H9 (cell line): ENCODE measurements around the gene TMEM235. TPM values are rescaled to one million over a fixed set of nuclear protein-coding genes. Genes with fewer than 3 reads are reported as not detected.

Experiments used
- DNase-seq: peaks from one replicate; pipeline ENCODE4 v3.0.0-alpha.2; 2017
- H2AFZ ChIP-seq: one replicate; pipeline ENCODE4 v1.6.1; 2013; ENCODE audit warnings: mild to moderate bottlenecking, low read length, control low read depth, moderate library complexity
- H2AK5ac ChIP-seq: 2 replicates; pipeline ENCODE4 v1.6.1; 2013; ENCODE audit warnings: low read length, control low read depth, mixed read lengths; ENCODE audit not compliant: insufficient read length
- H2BK120ac ChIP-seq: one replicate; pipeline ENCODE4 v1.6.1; 2013; ENCODE audit warnings: low read depth, mild to moderate bottlenecking, low read length, control low read depth, inconsistent platforms; ENCODE audit not compliant: poor library complexity, severe bottlenecking
- H2BK12ac ChIP-seq: 2 replicates; pipeline ENCODE4 v1.6.1; 2013; ENCODE audit warnings: low read length, control low read depth, mixed read lengths, low read depth; ENCODE audit not compliant: insufficient read length
- H2BK15ac ChIP-seq: 2 replicates; pipeline ENCODE4 v1.6.1; 2013; ENCODE audit warnings: low read depth, low read length, control low read depth
- H2BK20ac ChIP-seq: one replicate; pipeline ENCODE4 v1.6.1; 2013; ENCODE audit warnings: low read depth, mild to moderate bottlenecking, low read length, control low read depth, inconsistent platforms; ENCODE audit not compliant: poor library complexity, severe bottlenecking
- H2BK5ac ChIP-seq: 2 replicates; pipeline ENCODE4 v1.6.1; 2013; ENCODE audit warnings: low read length, control low read depth, mixed read lengths; ENCODE audit not compliant: insufficient read length
- H3K14ac ChIP-seq: 2 replicates; pipeline ENCODE4 v1.6.1; 2013; ENCODE audit warnings: low read length, control low read depth; ENCODE audit not compliant: insufficient read depth
- H3K18ac ChIP-seq: 2 replicates; pipeline ENCODE4 v1.6.1; 2013; ENCODE audit warnings: low read depth, mild to moderate bottlenecking, mixed read lengths, low read length, control low read depth; ENCODE audit not compliant: insufficient read length
- H3K23ac ChIP-seq: 2 replicates; pipeline ENCODE4 v1.6.1; 2013; ENCODE audit warnings: low read length, control low read depth, mixed read lengths, low read depth; ENCODE audit not compliant: insufficient read length
- H3K23me2 ChIP-seq: 2 replicates; pipeline ENCODE4 v1.6.1; 2013; ENCODE audit warnings: low read depth, mild to moderate bottlenecking, mixed read lengths, low read length, control low read depth; ENCODE audit not compliant: insufficient read length, poor library complexity, severe bottlenecking
- H3K27ac ChIP-seq: 2 replicates; pipeline ENCODE4 v1.5.1; 2013; ENCODE audit warnings: low read length, control low read depth, mixed read lengths, low read depth; ENCODE audit not compliant: insufficient read length
- H3K27me3 ChIP-seq: 2 replicates; pipeline ENCODE4 v1.6.1; 2013; ENCODE audit warnings: low read length, control low read depth, inconsistent platforms; ENCODE audit not compliant: insufficient read depth
- H3K4ac ChIP-seq: 2 replicates; pipeline ENCODE4 v1.6.1; 2013; ENCODE audit warnings: low read depth, mild to moderate bottlenecking, control low read depth, inconsistent platforms, low read length, moderate library complexity
- H3K4me1 ChIP-seq: 2 replicates; pipeline ENCODE4 v1.6.1; 2013; ENCODE audit warnings: low read length, control low read depth, inconsistent platforms; ENCODE audit not compliant: insufficient read depth
- H3K4me2 ChIP-seq: 2 replicates; pipeline ENCODE4 v1.6.1; 2013; ENCODE audit warnings: low read length, control low read depth, mixed read lengths; ENCODE audit not compliant: insufficient read length, insufficient read depth
- H3K56ac ChIP-seq: 2 replicates; pipeline ENCODE4 v1.6.1; 2013; ENCODE audit warnings: low read depth, mild to moderate bottlenecking, mixed read lengths, low read length, control low read depth; ENCODE audit not compliant: insufficient read length
- H3K79me1 ChIP-seq: 2 replicates; pipeline ENCODE4 v1.6.1; 2013; ENCODE audit warnings: low read depth, mild to moderate bottlenecking, moderate library complexity, low read length, control low read depth, inconsistent platforms; ENCODE audit not compliant: insufficient read depth, poor library complexity, severe bottlenecking
- H3K79me2 ChIP-seq: 2 replicates; pipeline ENCODE4 v1.6.1; 2013; ENCODE audit warnings: low read length, control low read depth, inconsistent platforms; ENCODE audit not compliant: insufficient read depth
- H3K9ac ChIP-seq: 2 replicates; pipeline ENCODE4 v1.6.1; 2013; ENCODE audit warnings: low read length, control low read depth, mixed read lengths; ENCODE audit not compliant: insufficient read length; ENCODE audit errors: extremely low read depth
- H3K9me3 ChIP-seq: one replicate; pipeline ENCODE4 v1.6.1; 2013; ENCODE audit warnings: low read depth, low read length, inconsistent platforms; ENCODE audit not compliant: control insufficient read depth
- H3T11ph ChIP-seq: one replicate; pipeline ENCODE4 v1.6.1; 2013; ENCODE audit warnings: mild to moderate bottlenecking, low read length, control low read depth, inconsistent platforms
- H4K20me1 ChIP-seq: one replicate; pipeline ENCODE4 v1.6.1; 2013; ENCODE audit not compliant: control insufficient read depth, insufficient read length, insufficient read depth
- H4K5ac ChIP-seq: 2 replicates; pipeline ENCODE4 v1.6.1; 2013; ENCODE audit warnings: low read depth, mild to moderate bottlenecking, mixed read lengths, low read length, control low read depth; ENCODE audit not compliant: insufficient read length
- H4K8ac ChIP-seq: replicated peaks from 2 replicates; pipeline ENCODE4 v1.6.1; 2013; ENCODE audit warnings: low read length, control low read depth, mixed read lengths, low read depth; ENCODE audit not compliant: insufficient read length
- H4K91ac ChIP-seq: 2 replicates; pipeline ENCODE4 v1.6.1; 2013; ENCODE audit warnings: low read depth, mild to moderate bottlenecking, moderate library complexity, mixed read lengths, low read length, control low read depth; ENCODE audit not compliant: insufficient read length
- H3K27ac Mint-ChIP-seq, 3 experiments: 2 replicates in 2 of 3; 3 replicates in 1 of 3; pipeline ENCODE4 v1.8.0; 2020 to 2021; ENCODE audit warnings: mixed read lengths in 3 of 3, mild to moderate bottlenecking in 1 of 3, moderate library complexity in 1 of 3
- H3K27me3 Mint-ChIP-seq: 2 replicates; pipeline ENCODE4 v1.8.0; 2021; ENCODE audit warnings: low read depth, mild to moderate bottlenecking, moderate library complexity, mixed read lengths
- H3K36me3 Mint-ChIP-seq, 3 experiments: 2 replicates in 2 of 3; 3 replicates in 1 of 3; pipeline ENCODE4 v1.8.0; 2020 to 2021; ENCODE audit warnings: low read depth in 3 of 3, mixed read lengths in 3 of 3; ENCODE audit not compliant: insufficient read depth in 1 of 3
- H3K4me1 Mint-ChIP-seq, 2 experiments: 2 replicates each; pipeline ENCODE4 v1.8.0; 2020; ENCODE audit warnings: mixed read lengths in 2 of 2
- H3K4me3 Mint-ChIP-seq, 2 experiments: 2 replicates in 1 of 2; 3 replicates in 1 of 2; pipeline ENCODE4 v1.8.0; 2020 to 2021; ENCODE audit warnings: mild to moderate bottlenecking in 2 of 2, mixed read lengths in 2 of 2, moderate library complexity in 1 of 2
- H3K9me3 Mint-ChIP-seq, 2 experiments: 2 replicates in 1 of 2; 3 replicates in 1 of 2; pipeline ENCODE4 v1.8.0; 2020; ENCODE audit warnings: mild to moderate bottlenecking in 2 of 2, mixed read lengths in 2 of 2, moderate library complexity in 1 of 2
- WGBS: extraction: QIAGEN DNeasy Blood & Tissue Kit; methylation state at CpG from one replicate; pipeline ENCODE4 v1.1.7; 2013; ENCODE audit warnings: missing lambda C conversion rate, low lambda C conversion rate, mixed read lengths; ENCODE audit not compliant: insufficient read length; ENCODE audit errors: extremely low coverage; 5-methylcytosine and 5-hydroxymethylcytosine counted together
- total RNA-seq: library from RNA; stranded (reverse); gene quantifications from 2 replicates; pipeline ENCODE4 v1.2.1, GENCODE V29; 2021
- TF ChIP-seq, protein P1 (sequence below): fragments of 200-600 bp; sonication (generic); conservative IDR thresholded peaks from 3 replicates; pipeline ENCODE4 v1.8.0; 2021; ENCODE audit warnings: antibody characterized with exemption, mild to moderate bottlenecking

Gene TMEM235
- total RNA-seq, 1 experiment from 2014 or later, result 0.28 TPM

- Mint-ChIP-seq H3K36me3 (no peaks in the 10 kb centered on the region), H3K4me3 (peak overlapping the region; percentile 61 to 84), H3K4me1 (peaks cover 0 to 11% of the 10 kb centered on the region in 2 experiments; a peak in 2 of 4 replicates), H3K27me3 (peaks cover 51% of the 10 kb centered on the region), H3K9me3 (no peaks in the 10 kb centered on the region), H3K27ac (no peak overlapping the region)
- Histone ChIP-seq H3T11ph (no peak overlapping the region), H3K23me2 (no peaks in the 10 kb centered on the region), H2BK12ac (no peak overlapping the region), H4K91ac (no peak overlapping the region), H4K5ac (no peak overlapping the region), H2BK15ac (no peak overlapping the region), H3K9ac (no peak overlapping the region), H3K18ac (no peak overlapping the region), H3K27me3 (peaks cover 6% of the 10 kb centered on the region; the same call in 1 of the 2 replicates), H2AFZ (no peak overlapping the region), H4K20me1 (no peaks in the 10 kb centered on the region), H2BK120ac (no peak overlapping the region), H2BK5ac (no peak overlapping the region), H3K79me1 (no peaks in the 10 kb centered on the region), H3K4ac (no peak overlapping the region), H3K27ac (no peak overlapping the region), H4K8ac (no peak overlapping the region), H3K14ac (no peak overlapping the region; the same call in 1 of the 2 replicates), H2BK20ac (no peak overlapping the region), H3K4me2 (peak overlapping the region; percentile 70), H3K4me1 (no peaks in the 10 kb centered on the region), H3K9me3 (no peaks in the 10 kb centered on the region), H3K79me2 (no peaks in the 10 kb centered on the region), H3K23ac (no peak overlapping the region), H2AK5ac (no peak overlapping the region), H3K56ac (no peak overlapping the region)
- TF ChIP-seq, protein P1, sequence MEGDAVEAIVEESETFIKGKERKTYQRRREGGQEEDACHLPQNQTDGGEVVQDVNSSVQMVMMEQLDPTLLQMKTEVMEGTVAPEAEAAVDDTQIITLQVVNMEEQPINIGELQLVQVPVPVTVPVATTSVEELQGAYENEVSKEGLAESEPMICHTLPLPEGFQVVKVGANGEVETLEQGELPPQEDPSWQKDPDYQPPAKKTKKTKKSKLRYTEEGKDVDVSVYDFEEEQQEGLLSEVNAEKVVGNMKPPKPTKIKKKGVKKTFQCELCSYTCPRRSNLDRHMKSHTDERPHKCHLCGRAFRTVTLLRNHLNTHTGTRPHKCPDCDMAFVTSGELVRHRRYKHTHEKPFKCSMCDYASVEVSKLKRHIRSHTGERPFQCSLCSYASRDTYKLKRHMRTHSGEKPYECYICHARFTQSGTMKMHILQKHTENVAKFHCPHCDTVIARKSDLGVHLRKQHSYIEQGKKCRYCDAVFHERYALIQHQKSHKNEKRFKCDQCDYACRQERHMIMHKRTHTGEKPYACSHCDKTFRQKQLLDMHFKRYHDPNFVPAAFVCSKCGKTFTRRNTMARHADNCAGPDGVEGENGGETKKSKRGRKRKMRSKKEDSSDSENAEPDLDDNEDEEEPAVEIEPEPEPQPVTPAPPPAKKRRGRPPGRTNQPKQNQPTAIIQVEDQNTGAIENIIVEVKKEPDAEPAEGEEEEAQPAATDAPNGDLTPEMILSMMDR, result no peak
- no CpG with 5 or more reads among the region's 55 CpGs for WGBS
- DNase-seq, result peak; percentile 75
Measured at GRCh38 chr17:78231991-78232858, 794 bp downstream of the TMEM235 start.
